Myocyte (in vitro differentiated cells): Measurements from ENCODE around the gene CRKL. TPM values are rescaled to one million over a fixed set of nuclear protein-coding genes. Genes with fewer than 3 reads are reported as not detected.
"Not testable (repeated sequence)": the region's sequence is repeated elsewhere in the genome, so short reads cannot be mapped to it uniquely, and the experiment has no call there.

Source experiments
- DNase-seq: peaks from one replicate; pipeline ENCODE4 v3.0.0-alpha.2; 2012; ENCODE audit warnings: low read depth
- total RNA-seq: library from RNA; depleted of rRNA; stranded (reverse); fragments of >200 nt; gene quantifications from 2 replicates; pipeline ENCODE4 v1.2.3, GENCODE V29; 2014

Gene CRKL
- total RNA-seq, 1 donor from 2014 or later = 52.6 TPM

- DNase-seq = not testable (repeated sequence)
Measured at GRCh38 chr22:20901093-20902033, 15.8 kb upstream of the CRKL start.

DNA sequence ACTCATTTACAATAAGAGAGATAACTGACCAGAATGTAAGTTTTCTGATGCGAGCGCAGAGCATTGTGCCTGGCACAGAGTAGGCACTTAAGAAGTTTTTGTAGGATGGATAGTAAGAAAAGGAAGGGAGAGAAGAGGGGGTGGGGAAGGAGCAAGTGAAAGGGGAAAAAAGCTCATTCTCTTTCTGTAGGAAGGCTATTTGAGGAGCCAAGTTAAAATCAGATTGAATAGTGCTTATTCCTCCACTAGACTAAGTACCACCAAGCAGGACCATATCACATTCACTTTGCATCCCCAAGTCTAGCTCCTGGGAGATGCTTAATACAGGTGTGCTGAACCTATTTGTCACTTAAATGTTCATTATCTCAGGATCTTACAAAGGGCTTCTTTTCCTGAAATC is 14.1 kb upstream of the CRKL start:
- no peak for DNase-seq

DNA sequence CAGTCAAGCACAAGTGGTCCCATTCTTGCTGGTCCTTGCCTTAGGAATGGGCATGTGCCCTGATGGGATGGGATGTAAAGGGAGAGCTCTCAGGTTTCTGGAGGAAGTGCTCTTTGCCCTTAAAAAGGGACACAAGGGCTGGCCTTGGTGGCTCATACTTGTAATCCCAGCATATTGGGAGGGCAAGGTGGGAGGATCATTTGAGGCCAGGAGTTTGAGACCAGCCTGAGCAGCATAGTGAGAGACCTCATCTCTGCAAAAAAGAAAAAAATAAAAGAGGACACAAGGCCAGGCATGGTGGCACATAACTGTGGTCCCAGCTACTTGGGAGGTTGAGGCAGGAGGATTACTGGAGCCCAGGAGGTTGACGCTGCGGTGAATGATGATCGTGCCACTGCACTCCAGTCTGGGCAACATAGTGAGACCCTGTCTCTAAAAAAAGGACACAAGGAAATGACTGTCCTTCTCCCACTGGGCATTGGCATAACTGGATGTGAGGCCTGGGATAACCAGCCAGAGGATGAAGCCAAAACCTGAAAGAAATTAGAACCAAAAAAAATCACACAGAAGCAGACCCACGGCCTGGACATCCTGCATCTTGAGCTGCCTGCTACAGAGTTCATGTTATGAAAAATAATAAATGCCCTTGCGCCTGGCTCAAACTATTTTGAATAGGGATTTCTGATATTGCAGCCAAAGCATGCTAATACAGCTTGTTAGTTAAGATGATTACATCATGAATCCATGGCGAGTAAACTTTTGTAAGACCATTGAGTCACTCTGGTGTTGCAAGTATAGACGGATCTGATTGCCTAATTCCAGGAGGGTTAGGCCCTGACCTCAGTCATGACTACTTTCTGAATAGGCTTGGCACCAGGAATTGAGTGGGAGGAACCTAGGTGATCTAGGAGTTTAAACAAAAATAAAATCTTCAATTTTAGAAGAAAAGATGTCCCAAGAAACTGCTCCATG is 12.9 kb upstream of the CRKL start:
- DNase-seq = peak; percentile 36

DNA sequence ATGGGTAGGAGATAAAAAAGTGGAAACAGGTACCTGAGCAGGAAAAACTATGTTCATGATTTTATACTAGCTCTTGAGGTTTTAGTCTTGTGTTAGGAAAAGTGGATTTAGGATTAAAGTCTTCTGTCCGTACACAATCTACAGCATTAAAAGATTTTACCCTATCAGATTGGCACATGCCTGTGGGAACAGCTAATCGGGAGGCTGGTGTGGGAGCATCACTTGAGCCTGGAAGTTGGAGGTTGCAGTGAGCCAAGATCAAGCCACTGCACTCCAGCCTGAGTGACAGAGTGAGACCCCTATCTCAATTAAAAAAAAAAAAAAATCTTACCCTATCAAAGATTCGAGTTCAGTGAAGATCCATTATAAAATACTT is 12.2 kb upstream of the CRKL start:
- DNase-seq = no peak

DNA sequence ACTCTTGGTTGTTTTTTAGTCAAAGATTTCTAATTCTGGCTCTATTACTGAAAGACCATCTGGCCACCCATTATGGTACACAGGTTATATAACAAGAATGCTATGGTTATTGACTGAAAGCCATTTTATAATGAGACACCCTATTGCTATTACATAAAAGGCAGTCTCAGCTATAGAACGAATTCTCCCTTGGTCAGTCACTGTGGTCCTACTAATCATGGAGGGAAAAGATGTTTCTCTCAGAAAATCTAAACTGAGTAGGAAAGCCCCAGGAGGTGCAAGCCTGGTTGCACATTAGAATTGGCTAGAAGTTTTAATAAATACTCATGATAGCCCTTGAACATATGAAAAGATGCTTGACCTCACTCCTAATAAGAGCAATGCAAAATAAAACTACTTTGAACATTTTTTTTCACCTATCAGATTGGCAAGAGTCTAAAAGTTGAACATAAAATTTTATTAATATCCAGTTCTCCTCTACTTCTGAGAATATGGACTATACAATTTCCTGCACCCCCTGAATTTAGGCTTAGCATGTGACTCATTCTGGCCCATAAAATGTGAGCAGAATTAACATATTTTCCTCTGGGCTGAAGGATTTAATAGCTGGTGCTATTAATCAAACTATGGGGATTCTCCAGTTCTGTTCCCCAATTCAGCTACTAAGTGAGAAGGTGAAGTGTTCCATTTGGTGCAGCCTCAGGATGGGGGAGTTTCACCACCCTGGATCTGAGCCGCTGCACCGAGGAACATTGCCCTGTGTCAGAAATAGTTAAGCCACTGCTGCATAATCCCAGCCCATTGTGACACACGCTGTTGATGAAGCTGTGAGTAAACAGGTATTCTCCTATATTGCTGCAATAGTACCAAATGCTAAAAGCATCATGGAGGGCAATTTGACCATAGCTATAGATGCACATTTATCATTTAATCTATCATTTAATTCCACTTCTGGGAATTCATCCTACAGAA is 11.5 kb upstream of the CRKL start:
- no peak for DNase-seq

GRCh38 chr22:20906387-20906767 is 10.8 kb upstream of the CRKL start:
- no peak for DNase-seq

GRCh38 chr22:20908717-20909116 is 8.5 kb upstream of the CRKL start:
- not testable (repeated sequence) for DNase-seq

GRCh38 chr22:20909543-20910303 is 7.5 kb upstream of the CRKL start:
- DNase-seq = no peak

DNA sequence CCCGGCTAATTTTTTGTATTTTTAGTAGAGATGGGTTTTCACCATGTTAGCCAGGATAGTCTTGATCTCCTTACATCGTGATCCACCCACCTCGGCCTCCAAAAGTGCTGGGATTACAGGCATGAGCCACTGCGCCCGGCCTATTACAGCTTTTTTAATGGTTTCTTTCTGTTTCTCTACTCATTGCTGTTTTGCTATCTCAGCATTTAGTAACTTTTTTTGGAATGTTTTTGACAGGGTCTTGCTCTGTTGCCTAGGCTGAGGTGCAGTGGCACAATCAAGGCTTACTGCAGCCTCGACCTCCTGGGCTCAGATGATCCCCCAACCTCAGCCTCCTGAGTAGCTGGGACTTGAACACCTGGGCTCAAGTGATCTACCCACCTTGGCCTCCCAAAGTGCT is 4.7 kb upstream of the CRKL start:
- no peak for DNase-seq

DNA sequence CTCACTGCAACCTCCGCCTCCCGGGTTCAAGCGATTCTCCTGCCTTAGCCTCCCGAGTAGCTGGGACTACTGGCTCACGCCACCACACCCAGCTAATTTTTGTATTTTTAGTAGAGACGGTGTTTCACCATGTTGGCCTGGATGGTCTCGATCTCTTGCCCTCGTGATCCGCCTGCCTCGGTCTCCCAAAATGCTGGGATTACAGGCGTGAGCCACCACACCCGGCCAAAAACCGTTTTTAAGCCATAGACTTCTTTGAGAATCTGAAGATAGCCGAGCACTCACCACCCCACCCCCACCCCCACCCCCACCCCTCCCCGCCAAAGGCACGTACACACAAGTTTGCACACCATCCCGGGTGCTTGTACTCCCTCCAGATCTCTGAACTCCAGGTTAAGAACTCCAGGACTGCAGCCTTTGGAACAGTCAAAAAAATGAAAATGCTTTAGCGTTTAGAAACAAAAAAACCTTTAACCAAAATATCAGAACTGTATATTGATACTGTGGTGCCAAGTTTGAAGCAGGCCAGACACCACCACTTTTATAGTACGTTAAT is 1.5 kb downstream of the CRKL start:
- DNase-seq = no peak

DNA sequence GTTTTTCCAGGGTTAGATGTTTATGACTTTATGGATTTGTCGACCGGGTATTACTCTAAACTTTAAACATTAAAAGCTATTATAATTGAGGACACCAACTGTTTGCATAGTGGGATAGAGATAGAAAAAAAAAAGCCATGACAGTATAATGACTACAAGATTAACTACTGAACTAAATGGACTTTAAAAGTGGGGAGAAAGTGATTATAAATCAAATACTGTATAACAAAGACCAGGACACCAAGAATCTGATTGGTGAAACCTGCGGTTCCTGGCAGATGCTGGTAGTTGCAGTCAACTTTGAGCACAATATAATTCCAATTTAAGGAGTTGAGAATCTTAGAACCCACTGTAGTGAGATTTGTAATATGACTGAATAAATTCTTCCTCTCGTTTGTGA is 2.5 kb downstream of the CRKL start:
- DNase-seq = no peak

DNA sequence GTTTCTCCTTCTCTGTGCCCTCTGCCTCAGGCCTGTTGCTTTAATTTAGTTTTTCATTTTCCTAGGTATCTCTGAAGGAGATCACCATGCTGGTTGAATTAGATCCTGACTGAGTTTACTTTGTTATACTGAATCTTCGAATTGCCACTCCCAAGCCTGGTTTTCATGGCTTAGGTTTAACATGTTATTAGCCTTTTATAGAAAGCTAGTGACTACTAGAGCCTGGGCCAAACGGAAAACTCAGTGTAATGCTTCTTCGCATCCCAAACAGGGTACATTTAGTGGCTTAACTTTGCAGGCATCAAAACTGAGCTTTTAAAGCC is 3.6 kb downstream of the CRKL start:
- DNase-seq = no peak

- DNase-seq = no peak
Measured at GRCh38 chr22:20922141-20922751, 5.0 kb downstream of the CRKL start.

DNA sequence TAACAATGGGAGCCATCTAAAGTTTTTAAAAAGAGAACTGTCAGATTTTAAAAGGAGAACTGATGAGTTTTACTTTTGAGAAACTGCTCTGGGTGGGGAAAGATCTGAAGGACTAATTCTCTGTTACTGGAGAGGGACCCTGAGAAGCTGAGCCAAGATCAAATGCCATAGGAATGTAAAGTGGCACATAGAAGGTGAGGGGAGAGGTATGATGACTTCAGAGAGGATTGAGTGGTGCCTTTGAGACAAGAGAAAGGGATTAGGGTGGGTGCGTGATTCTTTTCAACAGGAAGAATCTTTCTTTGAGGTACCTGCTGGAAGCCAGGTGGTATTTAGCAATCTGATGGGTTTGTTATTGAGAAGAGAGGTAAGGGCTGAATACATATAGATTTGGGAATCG is 9.0 kb downstream of the CRKL start:
- DNase-seq = no peak

- no peak for DNase-seq
Measured at GRCh38 chr22:20927940-20928572, 10.8 kb downstream of the CRKL start.

- no peak for DNase-seq
Measured at GRCh38 chr22:20928573-20928967, 11.4 kb downstream of the CRKL start.

- no peak for DNase-seq
Measured at GRCh38 chr22:20930004-20930403, 12.8 kb downstream of the CRKL start.

GRCh38 chr22:20930435-20930834 is 13.2 kb downstream of the CRKL start:
- not testable (repeated sequence) for DNase-seq

GRCh38 chr22:20931126-20931654 is 14.0 kb downstream of the CRKL start:
- DNase-seq = no peak
